Neural cell (in vitro differentiated cells): ENCODE measurements around the gene EZR. TPM values are rescaled to one million over a fixed set of nuclear protein-coding genes. Genes with fewer than 3 reads are reported as not detected.

Experiments used
- H2AFZ ChIP-seq: fragments of 200-600, 300-800 bp; sonication (generic), shearing (Covaris generic); 2 replicates; pipeline ENCODE4 v1.6.0; 2014; ENCODE audit warnings: low read depth, mild to moderate bottlenecking, antibody characterized with exemption, low read length, moderate library complexity
- H3F3A ChIP-seq: fragments of 200-600 bp; shearing (Covaris generic); 2 replicates; pipeline ENCODE4 v1.6.1; 2016; ENCODE audit warnings: mild to moderate bottlenecking, moderate library complexity, mixed read lengths, antibody characterized with exemption, low read length; ENCODE audit not compliant: insufficient read depth, poor library complexity, severe bottlenecking
- H3K27ac ChIP-seq: fragments of 200-600, 300-800 bp; sonication (generic), shearing (Covaris generic); 2 replicates; pipeline ENCODE4 v1.5.1; 2014; ENCODE audit warnings: mild to moderate bottlenecking, low read length, moderate library complexity
- H3K27me3 ChIP-seq: fragments of 300-800, 200-600 bp; sonication (generic), shearing (Covaris generic); 2 replicates; pipeline ENCODE4 v1.6.0; 2014; ENCODE audit warnings: mild to moderate bottlenecking, low read depth, low read length, moderate library complexity; ENCODE audit not compliant: insufficient read depth
- H3K36me3 ChIP-seq: fragments of 300-800, 200-600 bp; sonication (generic), shearing (Covaris generic); 2 replicates; pipeline ENCODE4 v1.5.1; 2014; ENCODE audit warnings: mild to moderate bottlenecking, antibody characterized with exemption, low read length, moderate library complexity; ENCODE audit not compliant: insufficient read depth
- H3K4me2 ChIP-seq: fragments of 300-800, 200-600 bp; sonication (generic), shearing (Covaris generic); 2 replicates; pipeline ENCODE4 v1.6.0; 2014; ENCODE audit warnings: mild to moderate bottlenecking, low read length
- H3K4me3 ChIP-seq: fragments of 300-800, 200-600 bp; sonication (generic), shearing (Covaris generic); 2 replicates; pipeline ENCODE4 v1.5.1; 2014; ENCODE audit warnings: mild to moderate bottlenecking, low read length, moderate library complexity
- H3K79me2 ChIP-seq: fragments of 200-600 bp; shearing (Covaris generic); replicated peaks from 2 replicates; pipeline ENCODE4 v1.6.0; 2014; ENCODE audit warnings: mild to moderate bottlenecking, low read length, moderate library complexity; ENCODE audit not compliant: insufficient read depth
- H3K9ac ChIP-seq: fragments of 300-800, 200-600 bp; sonication (generic), shearing (Covaris generic); 2 replicates; pipeline ENCODE4 v1.6.1; 2016; ENCODE audit warnings: mild to moderate bottlenecking, low read length, mixed read lengths
- H3K9me2 ChIP-seq: fragments of 200-600 bp; shearing (Covaris generic); 2 replicates; pipeline ENCODE4 v1.6.1; 2016; ENCODE audit warnings: mild to moderate bottlenecking, low read length, mixed read lengths; ENCODE audit not compliant: insufficient read depth
- H3K9me3 ChIP-seq: fragments of 200-600, 300-800 bp; sonication (generic), shearing (Covaris generic); 2 replicates; pipeline ENCODE4 v1.6.1; 2016; ENCODE audit warnings: mild to moderate bottlenecking, mixed run types, low read length, moderate library complexity, mixed read lengths
- H4K20me1 ChIP-seq: fragments of 200-600 bp; shearing (Covaris generic); 2 replicates; pipeline ENCODE4 v1.6.1; 2016; ENCODE audit warnings: mild to moderate bottlenecking, mixed run types; ENCODE audit not compliant: insufficient read depth
- EP300 ChIP-seq: fragments of 450-650 bp; conservative IDR thresholded peaks from 2 replicates; pipeline ENCODE4 v1.6.1; 2014; ENCODE audit warnings: antibody characterized with exemption, mild to moderate bottlenecking, moderate library complexity; ENCODE audit not compliant: poor library complexity, severe bottlenecking
- EZH2 ChIP-seq: fragments of 200-600, 300-800 bp; shearing (Covaris generic), sonication (generic); IDR thresholded peaks from 2 replicates; pipeline ENCODE4 v1.6.1; 2014; ENCODE audit warnings: antibody characterized with exemption, low read length, borderline replicate concordance, mild to moderate bottlenecking; ENCODE audit not compliant: insufficient read depth, poor library complexity, severe bottlenecking
- MXI1 ChIP-seq: fragments of 450-650 bp; conservative IDR thresholded peaks from 2 replicates; pipeline ENCODE4 v1.6.1; 2014; ENCODE audit warnings: antibody characterized with exemption, mild to moderate bottlenecking; ENCODE audit not compliant: poor library complexity, severe bottlenecking
- POLR2AphosphoS5 ChIP-seq: IDR thresholded peaks from 2 replicates; pipeline ENCODE4 v1.6.1; 2012
- RAD21 ChIP-seq: fragments of 450-650 bp; conservative IDR thresholded peaks from 2 replicates; pipeline ENCODE4 v1.6.1; 2014; ENCODE audit warnings: antibody characterized with exemption, mild to moderate bottlenecking, moderate library complexity
- SMC3 ChIP-seq: fragments of 450-650 bp; conservative IDR thresholded peaks from 2 replicates; pipeline ENCODE4 v1.6.1; 2014; ENCODE audit warnings: antibody characterized with exemption, mild to moderate bottlenecking, moderate library complexity; ENCODE audit not compliant: poor library complexity
- TAF1 ChIP-seq: IDR thresholded peaks from 2 replicates; pipeline ENCODE4 v1.6.1; 2012; ENCODE audit warnings: low read depth
- polyA plus RNA-seq: library from polyadenylated mRNA; depleted of rRNA; stranded (reverse); fragments of >200 nt; gene quantifications from 2 replicates; pipeline ENCODE4 v1.2.3, GENCODE V29; 2014
- TF ChIP-seq, protein P1 (sequence below): IDR thresholded peaks from 2 replicates; pipeline ENCODE4 v1.6.1; 2012; ENCODE audit warnings: borderline replicate concordance
- TF ChIP-seq, protein P2 (sequence below): fragments of 450-650 bp; IDR thresholded peaks from 2 replicates; pipeline ENCODE4 v1.5.1; 2014; ENCODE audit warnings: antibody characterized with exemption, mild to moderate bottlenecking, moderate library complexity; ENCODE audit not compliant: poor library complexity, severe bottlenecking

Gene EZR
- polyA plus RNA-seq, 1 donor from 2014 or later: 1.6 TPM

GRCh38 chr6:158850807-158851115 lies 31.6 kb upstream of the EZR start:
- no peak overlapping the region for H3K4me3 ChIP-seq
- no peaks in the 10 kb centered on the region for H3K79me2 ChIP-seq
- no peak overlapping the region for H3K9ac ChIP-seq
- peak overlapping the region; percentile 46 for H2AFZ ChIP-seq
- H3K9me2 ChIP-seq: no peaks in the 10 kb centered on the region
- H3K9me3 ChIP-seq: no peaks in the 10 kb centered on the region
- no peak overlapping the region for H3K4me2 ChIP-seq
- no peaks in the 10 kb centered on the region for H3K27me3 ChIP-seq
- H3F3A ChIP-seq: no peaks in the 10 kb centered on the region
- TF ChIP-seq TAF1: no peak
- no peak for TF ChIP-seq POLR2AphosphoS5
- TF ChIP-seq, protein P1, sequence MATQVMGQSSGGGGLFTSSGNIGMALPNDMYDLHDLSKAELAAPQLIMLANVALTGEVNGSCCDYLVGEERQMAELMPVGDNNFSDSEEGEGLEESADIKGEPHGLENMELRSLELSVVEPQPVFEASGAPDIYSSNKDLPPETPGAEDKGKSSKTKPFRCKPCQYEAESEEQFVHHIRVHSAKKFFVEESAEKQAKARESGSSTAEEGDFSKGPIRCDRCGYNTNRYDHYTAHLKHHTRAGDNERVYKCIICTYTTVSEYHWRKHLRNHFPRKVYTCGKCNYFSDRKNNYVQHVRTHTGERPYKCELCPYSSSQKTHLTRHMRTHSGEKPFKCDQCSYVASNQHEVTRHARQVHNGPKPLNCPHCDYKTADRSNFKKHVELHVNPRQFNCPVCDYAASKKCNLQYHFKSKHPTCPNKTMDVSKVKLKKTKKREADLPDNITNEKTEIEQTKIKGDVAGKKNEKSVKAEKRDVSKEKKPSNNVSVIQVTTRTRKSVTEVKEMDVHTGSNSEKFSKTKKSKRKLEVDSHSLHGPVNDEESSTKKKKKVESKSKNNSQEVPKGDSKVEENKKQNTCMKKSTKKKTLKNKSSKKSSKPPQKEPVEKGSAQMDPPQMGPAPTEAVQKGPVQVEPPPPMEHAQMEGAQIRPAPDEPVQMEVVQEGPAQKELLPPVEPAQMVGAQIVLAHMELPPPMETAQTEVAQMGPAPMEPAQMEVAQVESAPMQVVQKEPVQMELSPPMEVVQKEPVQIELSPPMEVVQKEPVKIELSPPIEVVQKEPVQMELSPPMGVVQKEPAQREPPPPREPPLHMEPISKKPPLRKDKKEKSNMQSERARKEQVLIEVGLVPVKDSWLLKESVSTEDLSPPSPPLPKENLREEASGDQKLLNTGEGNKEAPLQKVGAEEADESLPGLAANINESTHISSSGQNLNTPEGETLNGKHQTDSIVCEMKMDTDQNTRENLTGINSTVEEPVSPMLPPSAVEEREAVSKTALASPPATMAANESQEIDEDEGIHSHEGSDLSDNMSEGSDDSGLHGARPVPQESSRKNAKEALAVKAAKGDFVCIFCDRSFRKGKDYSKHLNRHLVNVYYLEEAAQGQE: no peak
- no peak for TF ChIP-seq MXI1
- TF ChIP-seq EZH2: no peak
- no peak for TF ChIP-seq EP300
- TF ChIP-seq, protein P2, sequence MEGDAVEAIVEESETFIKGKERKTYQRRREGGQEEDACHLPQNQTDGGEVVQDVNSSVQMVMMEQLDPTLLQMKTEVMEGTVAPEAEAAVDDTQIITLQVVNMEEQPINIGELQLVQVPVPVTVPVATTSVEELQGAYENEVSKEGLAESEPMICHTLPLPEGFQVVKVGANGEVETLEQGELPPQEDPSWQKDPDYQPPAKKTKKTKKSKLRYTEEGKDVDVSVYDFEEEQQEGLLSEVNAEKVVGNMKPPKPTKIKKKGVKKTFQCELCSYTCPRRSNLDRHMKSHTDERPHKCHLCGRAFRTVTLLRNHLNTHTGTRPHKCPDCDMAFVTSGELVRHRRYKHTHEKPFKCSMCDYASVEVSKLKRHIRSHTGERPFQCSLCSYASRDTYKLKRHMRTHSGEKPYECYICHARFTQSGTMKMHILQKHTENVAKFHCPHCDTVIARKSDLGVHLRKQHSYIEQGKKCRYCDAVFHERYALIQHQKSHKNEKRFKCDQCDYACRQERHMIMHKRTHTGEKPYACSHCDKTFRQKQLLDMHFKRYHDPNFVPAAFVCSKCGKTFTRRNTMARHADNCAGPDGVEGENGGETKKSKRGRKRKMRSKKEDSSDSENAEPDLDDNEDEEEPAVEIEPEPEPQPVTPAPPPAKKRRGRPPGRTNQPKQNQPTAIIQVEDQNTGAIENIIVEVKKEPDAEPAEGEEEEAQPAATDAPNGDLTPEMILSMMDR: no peak
- TF ChIP-seq SMC3: no peak
- TF ChIP-seq RAD21: no peak
- no peaks in the 10 kb centered on the region for H4K20me1 ChIP-seq
- H3K36me3 ChIP-seq: no peaks in the 10 kb centered on the region
- H3K27ac ChIP-seq: peak overlapping the region; percentile 39

- H3K27me3 ChIP-seq: no peaks in the 10 kb centered on the region
- no peak overlapping the region for H3K9ac ChIP-seq
- H3F3A ChIP-seq: no peaks in the 10 kb centered on the region
- no peaks in the 10 kb centered on the region for H3K9me3 ChIP-seq
- H3K79me2 ChIP-seq: no peaks in the 10 kb centered on the region
- TF ChIP-seq MXI1 (no peak), TAF1 (no peak), POLR2AphosphoS5 (no peak), EP300 (peak; percentile 34), RAD21 (no peak), SMC3 (no peak)
- TF ChIP-seq, protein P2: no peak
- no peak overlapping the region for H3K4me3 ChIP-seq
- peak overlapping the region; percentile 39 for H3K27ac ChIP-seq
- no peaks in the 10 kb centered on the region for H4K20me1 ChIP-seq
- peak overlapping the region; percentile 22 for H3K4me2 ChIP-seq
- no peaks in the 10 kb centered on the region for H3K36me3 ChIP-seq
- no peaks in the 10 kb centered on the region for H3K9me2 ChIP-seq
- peak overlapping the region; percentile 46 for H2AFZ ChIP-seq
Measured at GRCh38 chr6:158849899-158850806, 31.0 kb upstream of the EZR start.
